ENCODE data around the gene PRR5L.
A peak's percentile ranks its signal among the peaks of the same experiment; 100 is the strongest.
"Not testable (repeated sequence)": the region's sequence is repeated elsewhere in the genome, so short reads cannot be mapped to it uniquely, and the experiment has no call there.

The PRR5L gene

DNA sequence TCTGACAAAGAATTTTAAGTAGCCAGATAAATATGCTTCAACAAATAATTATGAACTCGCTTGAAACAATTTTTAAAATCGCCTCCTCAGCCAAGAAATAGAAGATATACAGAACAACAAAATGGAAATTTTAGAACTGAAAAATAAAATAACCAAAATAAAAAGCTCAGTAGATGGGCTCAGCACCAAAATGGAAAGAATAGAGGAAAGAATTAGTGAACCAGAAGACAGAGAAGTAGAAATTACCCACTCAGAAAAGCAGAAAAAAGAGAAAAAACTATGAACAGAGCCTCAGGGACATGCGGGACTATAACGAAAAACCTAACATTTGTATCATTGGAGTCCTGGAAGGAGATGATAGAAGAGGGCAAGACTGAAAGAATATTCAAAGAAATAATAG, 14.2 kb upstream of the PRR5L start:
- no peak for DNase-seq

DNA sequence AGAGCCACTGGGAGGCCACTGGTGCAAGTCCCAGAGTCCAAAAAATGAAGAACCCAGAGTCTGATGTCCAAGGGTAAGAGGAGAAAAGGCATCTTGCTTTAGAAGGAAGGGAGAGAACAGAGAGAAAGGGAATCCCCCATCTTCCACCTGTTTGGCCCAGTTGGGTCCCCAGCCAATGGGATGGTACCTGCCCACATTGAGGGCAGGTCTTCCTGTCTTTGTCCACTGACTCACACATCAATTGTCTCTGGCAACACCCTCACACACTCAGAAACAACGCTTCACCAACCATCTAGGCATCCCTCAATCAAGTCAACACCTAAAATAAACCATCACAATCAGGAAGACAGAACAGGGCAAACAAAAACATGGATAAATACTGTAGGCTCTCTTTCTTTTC, 13.2 kb upstream of the PRR5L start:
- no peak for DNase-seq

DNA sequence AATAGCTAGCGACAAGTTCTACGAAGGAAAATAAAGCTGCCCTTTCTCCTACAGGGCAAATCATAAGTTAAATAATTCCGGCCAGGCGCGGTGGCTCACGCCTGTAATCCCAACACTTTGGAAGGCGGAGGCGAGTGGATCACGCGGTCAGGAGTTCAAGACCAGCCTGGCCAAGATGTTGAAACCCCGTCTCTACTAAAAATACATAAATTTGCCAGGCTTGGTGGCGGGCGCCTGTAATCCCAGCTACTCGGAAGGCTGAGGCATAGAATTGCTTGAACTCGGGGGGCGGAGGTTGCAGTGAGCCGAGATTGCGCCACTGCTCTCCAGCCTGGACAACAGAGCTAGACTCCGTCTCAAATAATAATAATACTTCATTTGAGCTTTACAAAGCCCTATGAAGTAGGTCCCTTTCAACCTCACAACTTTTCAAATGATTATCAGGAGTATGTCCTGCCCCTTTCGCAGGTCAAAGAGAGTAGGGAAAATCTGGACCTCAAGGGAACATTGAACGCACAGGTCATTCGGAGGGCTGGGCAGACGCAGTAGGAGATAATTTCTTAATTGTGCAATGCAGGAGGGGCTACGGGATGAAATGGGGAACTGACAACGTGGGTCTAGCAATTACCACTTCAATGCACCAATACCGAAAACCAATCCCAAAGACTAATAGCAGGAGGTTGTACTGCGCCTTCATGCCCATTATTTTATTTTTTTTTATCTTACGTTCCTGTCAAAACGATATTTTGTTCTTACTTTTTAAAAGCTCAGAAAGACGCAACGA, 7.5 kb upstream of the PRR5L start:
- no peak for DNase-seq

DNA sequence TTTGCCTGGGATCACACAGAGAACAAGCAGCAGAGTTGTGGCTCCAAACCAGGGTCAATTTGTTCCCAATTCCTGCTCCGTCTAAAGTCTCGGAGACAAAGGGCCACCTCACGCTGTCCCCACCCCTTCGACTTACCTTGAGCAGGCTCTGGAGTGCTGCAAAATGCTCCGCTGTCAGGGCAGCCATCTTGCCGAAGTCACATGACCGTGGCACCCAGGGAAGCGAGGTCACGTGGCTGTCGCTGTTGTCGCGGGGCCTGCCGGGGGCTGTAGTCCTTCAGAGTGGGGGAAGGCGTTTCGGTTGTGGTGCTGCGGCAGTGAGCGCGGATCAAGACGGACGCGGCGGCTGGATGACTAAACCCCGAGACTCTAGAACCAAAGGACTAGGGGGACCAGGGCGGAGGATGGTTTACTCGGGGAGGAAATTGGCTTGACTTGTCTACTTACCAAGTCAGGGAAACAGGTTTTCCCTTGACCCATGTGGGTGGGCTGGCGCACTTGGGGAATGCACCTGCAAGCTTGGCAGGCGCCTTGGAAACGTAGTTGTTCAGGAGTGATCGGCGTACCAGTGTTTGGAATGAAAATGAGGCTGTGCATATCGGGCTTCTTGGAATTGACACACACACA, 6.7 kb upstream of the PRR5L start, which contains the start of gene COMMD9:
Gene COMMD9, minus strand, starts transcription at position 199 of the 627 bp plus-strand sequence. Its CDS starts 12 bp downstream, at position 187.
- peak; percentile 96 for DNase-seq

DNA sequence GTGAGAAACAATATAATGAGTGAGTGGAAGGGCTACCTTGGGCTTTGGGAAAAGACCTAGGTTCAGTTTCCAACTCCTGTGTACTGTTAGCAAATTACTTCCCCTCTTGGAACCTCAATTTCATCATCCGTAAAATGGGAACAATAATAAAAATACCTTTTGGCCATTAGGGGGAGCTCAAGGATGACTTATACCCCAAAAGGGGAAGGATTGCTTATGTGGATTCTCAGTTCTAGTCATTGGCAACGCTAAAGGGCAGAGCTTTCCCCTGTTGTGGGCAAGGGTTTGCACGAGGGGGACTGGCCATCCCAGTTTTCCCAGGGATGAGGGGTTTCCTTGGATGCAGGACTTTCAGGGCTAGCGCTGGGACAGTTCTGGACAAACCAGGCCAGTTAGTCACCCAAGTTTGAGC, 3.8 kb upstream of the PRR5L start:
- no peak for DNase-seq

DNA sequence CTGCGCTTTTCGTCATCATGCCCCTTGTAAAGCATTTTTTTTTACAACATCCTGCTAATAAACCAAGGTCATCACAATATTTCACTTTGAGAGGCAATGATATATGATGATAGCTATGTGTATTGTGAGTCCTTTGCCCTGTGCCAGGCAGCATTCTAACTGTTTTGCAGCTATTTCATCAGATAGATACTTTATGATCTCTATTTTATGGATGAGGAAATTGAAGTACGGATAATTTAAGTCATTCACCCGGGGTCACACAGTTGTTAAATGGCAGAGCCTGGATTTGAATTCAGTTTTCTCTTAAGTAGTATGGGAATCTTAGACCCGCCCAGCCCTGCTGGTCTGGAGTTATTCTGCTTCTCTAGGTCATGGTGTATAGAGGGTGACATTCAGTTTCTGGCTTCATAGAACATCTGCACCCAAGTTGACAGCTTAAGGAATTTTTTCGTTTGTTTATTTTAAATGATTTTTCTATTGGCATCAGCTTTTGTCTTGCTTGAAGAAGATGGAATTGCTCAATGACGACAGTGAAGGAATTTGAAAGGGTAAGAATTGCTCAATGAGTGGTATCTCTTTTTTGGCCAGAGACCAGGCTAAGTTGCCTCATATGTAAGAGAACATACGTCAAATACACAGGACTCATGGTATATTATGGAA, 926 bp downstream of the PRR5L start:
- DNase-seq = no peak

DNA sequence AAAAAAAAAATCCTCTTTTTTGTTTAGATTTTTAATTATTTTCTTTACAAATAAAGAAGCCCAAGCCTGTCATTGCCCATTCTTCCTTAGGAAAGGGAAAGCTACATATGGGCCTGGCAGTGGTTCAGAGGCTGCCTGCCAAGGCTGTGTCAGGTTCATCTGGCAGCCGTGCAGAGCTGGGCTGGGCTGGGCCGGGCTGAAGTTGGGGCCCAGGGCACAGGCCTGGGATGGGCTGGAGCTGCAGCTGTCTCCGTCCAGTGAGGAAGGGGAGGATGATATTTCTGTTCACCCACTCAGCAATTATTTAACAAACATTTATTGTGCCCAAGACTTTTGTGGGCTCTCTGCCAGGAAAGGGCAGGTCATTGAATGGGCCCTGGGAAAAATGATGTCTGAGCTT, 4.6 kb downstream of the PRR5L start:
- peak; percentile 84 for DNase-seq

DNA sequence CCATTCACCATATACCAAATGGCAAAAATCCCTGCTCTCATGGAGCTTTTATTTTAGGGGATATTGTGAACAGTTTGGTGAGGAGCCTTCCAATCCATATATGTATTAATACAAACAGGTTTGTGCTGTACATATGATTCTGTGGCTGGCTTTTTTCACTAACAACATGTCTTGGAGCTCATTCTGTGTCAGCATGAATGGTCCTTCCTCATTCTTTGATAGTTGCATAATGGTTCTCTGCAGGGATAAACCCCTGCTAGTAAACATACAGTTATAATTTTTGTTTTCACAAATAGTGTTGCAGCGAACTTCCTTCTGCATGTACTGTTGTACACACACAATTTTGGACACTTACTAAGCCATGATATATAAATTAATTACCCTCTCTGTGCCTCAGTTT, 8.3 kb downstream of the PRR5L start:
- DNase-seq = no peak

DNA sequence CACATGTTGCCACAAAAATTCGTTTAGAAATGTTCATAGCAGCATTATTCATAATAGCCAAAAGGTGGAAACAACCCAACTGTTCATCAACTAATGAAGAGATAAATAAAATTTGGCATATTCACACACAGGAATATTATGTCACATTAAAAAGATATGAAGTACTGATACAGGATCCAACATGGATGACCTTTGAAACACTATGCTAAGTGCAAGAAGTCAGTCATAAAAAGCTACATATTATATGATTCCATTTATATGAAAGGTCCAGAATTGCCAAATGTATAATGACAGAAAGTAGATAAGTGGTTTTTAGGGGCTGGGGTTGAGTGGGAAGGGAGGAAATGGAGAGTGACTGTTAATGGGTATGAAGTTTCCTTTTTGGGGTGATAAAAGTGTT, 9.0 kb downstream of the PRR5L start:
- DNase-seq = no peak

DNA sequence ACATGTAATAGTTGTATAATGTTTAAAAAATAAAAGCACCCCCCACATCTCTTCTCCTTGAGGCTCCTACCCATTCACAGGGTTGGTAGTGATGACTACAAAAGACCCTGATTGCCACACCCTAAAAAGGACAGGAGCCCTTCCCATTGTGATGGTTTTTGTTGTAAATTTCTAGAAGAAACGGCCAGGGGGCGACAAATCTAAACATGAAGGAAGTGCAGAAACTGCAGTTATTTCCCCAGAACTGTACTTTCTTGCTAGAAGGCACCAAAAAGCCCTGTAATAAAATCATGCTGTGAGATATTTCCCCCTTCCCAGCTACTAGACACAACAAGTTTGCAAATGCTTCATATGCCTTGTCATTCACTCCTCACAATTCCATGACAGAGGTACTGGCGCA, 10.8 kb downstream of the PRR5L start:
- DNase-seq = peak; percentile 28

DNA sequence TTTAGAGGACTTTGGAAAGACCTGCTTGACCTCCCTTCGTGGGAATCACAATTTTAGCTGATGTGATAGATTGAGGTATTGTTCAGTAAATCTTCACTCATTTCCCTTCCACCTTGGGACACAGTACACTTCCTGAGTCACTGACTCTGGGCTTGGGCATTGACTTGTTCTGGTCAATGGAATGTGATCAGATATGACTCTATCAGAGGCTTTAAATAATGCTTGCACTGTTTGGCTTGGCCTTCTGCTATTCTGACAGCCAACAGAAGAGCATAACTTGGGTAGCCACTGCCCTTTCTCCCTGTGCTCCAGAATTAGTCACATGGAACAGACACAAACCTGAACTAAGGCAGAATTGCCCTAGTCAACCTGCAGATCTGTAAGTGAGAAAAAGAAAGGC, 12.5 kb downstream of the PRR5L start:
- DNase-seq = no peak

DNA sequence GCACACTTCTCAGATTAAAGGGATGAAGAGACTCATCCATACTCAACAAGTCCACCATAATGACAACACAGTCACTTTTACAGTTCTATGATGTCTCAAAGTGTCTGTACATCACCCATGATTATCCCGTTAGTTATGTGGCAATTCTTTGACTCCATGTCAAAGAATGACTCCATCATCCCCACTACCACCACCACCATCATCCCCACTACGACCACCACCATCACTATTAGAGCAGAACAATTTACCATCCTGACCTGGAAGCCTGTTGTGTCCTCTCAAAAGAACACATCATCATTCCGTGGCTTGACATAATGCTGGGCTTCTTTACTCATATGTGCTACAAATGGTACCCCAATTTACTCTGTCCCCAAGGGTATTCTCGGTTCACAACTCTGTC, 13.7 kb downstream of the PRR5L start:
- DNase-seq = no peak

DNA sequence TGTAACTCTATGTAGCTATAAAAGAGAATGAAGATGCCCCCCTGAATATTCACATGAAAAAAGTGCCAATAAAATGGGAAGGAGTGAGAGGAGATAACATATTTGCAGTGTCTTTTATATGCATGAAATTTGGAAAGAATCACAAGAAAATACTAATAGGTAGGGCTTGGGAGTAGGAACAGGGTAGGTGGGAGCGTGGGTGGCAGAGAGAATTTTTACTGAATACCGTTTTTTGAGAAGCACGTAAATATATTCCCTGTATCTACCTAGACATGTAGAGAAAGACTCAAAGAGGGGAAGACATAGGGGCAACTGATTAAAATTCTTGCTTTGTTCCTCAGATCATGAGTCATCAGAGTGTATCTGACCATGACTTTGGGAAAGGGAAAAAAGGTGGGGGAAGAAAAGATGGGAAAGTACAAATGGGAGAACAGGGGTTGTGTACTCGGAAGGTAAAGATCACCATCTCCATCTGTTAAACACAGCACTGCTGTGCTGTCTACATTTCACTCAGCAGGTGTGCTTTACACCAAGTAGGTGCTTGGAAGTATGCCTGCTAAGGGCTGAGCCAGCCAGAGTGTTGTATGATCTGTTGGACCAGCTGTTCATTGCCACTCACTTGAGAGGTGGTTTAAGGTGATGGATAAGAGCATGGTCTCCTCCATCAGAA, 16.0 kb downstream of the PRR5L start:
- DNase-seq = peak; percentile 18

DNA sequence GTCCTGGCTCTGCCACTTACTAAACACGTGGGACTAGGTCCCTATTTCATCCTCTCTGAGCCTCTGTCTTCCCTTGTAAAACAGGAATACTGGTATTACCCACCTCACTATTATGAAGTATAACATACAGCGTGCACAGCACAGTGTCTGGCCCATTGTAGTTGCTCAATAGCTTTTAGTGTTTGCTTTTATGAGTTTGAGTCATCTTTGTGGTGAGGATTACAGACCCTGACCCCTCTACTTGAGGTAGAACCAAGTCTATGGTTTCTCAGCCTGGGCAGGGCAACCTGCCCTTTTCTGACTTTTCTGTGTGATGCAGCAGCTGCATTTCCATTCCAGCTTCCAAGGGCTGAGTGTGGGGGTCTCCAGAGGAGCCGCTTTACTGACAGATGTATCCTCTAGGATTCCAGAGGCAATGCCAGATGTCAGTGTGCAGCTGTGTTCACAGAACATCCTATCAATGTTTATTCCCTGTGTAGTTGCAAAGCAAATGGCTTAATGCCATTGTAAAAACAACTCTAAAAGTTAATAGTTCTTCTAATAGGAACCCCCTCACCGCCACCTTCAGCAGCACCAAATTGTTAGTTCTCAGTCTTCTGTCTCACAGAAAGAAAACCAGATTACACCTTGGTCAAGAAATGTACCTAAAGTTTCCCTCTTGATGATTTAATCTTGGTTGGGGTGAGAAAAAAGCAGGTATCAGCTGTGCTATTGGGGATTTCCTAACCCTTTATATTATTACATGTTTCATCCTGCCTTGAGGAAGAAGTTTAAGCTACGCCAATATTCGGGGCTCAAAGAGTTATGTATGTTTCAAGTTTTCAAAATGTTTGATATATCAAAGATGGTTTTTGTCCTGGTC, 16.8 kb downstream of the PRR5L start:
- DNase-seq = peak; percentile 63

DNA sequence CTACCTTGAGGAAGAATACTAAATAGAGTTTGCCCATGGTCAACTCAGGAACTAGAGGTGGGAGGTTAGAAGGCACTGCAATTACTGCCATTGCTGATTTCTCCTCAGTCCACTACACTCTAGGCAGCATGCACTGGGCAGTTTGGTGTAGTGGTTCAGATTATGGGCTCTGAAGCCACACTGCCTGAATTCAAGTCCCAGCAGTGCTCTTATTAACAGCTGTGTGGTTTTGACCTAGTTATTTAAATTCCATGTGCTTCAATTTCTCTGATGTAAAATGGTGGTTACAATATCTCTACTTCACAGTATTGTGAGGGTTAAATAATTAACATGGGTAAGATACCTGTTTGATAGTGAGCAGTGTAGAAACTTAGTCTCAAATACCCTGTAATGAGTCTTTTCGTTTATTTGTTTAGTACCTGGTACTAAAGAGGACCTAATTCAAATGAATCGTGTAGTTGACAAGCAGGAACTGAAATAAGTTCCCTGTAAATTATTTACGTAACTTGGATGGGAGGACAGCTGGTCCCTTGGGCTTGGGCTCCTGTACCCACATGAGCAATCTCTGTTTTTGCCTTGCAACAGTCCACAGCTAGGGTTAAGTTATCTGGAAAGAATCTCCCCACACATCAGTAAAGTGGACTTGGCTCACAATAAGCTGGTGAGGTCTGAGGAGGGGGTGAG, 17.8 kb downstream of the PRR5L start:
- no peak for DNase-seq

DNA sequence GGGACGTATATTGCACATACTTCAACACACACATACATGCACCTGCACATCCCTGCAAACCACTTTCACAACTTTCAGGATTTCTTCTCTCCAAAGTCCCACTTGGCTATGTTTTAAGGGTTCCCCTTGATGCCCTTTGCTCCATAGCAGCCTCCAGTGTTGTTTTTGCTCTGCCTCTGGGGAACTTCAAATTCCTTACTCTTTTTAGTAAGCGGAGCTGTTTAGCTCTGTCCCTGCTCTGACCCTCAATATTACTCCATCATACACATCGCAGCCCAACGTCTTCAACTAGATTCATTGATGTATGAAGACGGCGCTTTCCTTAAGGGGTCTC, 18.3 kb downstream of the PRR5L start:
- DNase-seq = no peak

DNA sequence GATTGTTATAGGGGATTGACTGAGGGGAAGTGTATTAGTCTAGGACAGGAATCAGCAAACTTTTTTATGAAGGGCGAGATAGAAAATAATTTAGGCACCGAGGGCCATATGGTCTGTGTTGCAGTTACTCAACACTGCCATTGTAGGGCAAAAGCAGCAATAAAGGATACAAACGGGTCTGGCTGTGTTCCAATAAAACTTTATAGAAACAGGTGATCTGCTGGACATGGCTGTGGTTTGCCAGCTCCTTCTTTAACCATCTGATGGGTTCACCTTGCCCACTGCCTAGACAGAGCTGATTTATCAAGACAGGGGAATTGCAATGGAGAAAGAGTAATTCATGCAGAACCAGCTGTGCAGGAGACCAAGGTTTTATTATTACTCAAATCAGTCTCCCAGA, 20.0 kb downstream of the PRR5L start:
- no peak for DNase-seq

DNA sequence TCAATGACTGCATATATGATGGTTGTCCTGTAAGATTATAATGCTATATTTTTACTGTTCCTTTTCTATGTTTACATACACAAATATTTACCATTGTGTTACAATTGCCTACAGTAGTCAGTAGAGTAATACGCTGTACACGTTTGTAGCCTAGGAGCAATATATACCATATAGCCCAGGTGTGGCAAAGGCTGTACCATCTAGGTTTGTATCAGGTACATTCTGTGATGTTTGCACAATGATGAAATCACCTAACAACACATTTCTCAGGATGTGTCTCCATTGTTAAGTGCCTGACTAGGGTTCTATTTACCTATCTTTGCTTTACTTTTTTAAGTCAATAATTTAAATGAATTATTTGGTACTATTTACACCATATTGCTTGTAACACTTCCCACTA, 21.9 kb downstream of the PRR5L start:
- no peak for DNase-seq

DNA sequence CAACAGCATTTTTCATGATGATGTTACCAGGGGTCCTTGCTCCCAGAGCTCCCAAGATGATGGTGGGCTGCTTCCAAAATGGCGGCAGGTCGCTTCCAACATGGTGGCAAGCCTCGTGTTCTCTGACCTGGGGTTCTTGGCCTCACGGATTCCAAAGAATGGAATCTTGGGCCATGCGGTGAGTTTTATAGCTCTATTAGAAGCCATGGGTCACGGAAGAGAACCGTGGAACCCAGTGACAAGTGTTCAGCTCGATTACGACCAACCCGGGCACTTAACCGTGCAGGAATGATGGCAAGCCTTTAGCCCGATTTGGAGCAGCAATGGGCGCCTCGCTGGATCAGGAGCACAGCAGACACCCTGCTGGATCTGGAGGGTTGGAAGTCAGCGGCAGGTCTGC, 28.9 kb downstream of the PRR5L start:
- not testable (repeated sequence) for DNase-seq

DNA sequence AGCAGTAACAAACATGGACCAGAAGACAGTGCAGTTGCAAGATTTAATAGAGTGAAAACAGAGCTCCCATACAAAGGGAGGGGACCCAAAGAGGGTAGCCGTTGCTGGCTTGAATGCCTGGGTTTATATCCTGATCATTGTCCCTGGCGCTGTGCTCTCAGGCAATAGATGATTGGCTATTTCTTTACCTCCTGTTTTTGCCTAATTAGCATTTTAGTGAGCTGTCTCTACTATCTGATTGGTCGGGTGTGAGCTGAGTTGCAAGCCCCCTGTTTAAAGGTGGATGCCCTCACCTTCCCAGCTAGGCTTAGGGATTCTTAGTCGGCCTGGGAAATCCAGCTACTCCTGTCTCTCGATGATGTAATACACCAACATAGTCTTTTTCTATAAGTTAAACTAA, 29.3 kb downstream of the PRR5L start:
- not testable (repeated sequence) for DNase-seq

DNA sequence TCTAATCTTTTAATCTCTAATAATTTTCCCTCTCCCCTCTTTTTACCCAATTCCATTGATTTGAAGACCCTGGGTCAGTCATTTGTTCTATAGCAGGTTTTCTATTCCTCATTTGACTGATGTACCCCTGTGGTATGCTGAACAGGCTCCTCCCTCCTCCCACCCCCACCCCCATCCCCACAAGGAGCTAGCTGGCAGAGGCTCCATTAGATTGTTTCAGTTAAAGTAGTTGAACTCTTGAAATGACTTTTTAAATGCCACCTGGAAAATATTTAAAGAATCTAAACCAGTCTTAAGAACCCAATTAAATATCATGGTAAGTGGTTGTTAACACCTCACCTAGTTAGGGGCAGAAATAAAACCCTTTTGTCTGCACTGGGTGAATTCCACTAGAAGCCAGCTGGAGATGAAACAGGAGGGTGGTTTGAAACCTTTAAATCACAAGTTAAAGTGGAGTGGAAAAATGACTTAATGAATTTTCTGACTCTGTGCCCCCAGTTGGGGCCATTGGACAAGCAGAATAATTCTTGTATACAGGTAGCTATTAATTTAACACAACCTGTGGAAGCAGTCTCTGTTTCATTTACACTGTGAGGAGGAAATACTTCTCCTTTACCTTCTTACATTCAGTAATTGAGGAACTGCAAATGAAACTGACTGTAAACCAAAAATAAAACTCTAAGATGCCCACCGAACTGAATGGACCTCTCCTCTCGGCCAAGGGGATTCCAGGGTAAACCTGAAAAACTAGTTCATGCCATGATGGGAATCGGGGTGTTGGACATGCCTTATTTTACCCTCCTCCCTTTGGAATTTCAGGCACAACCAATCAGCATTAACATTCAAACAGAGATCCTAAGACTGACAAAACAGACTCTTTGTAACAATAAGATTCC, 30.7 kb downstream of the PRR5L start:
- no peak for DNase-seq
